Nephron (organoid): ENCODE data around the gene FGF16.
A peak's percentile ranks its signal among the peaks of the same experiment; 100 is the strongest.
"Not testable (repeated sequence)": the region's sequence is repeated elsewhere in the genome, so short reads cannot be mapped to it uniquely, and the experiment has no call there.

ENCODE experiments used
- H3K27ac Mint-ChIP-seq, 3 experiments: 2 replicates each; pipeline ENCODE4 v1.8.0; 2020; ENCODE audit warnings: mixed read lengths in 3 of 3, mild to moderate bottlenecking in 2 of 3, moderate library complexity in 1 of 3
- H3K27me3 Mint-ChIP-seq: 2 replicates; pipeline ENCODE4 v1.8.0; 2021; ENCODE audit warnings: low read depth, mild to moderate bottlenecking, moderate library complexity, mixed read lengths
- H3K36me3 Mint-ChIP-seq: 2 replicates; pipeline ENCODE4 v1.8.0; 2020; ENCODE audit warnings: low read depth, mixed read lengths
- H3K4me1 Mint-ChIP-seq: 2 replicates; pipeline ENCODE4 v1.8.0; 2020; ENCODE audit warnings: mixed read lengths
- H3K4me3 Mint-ChIP-seq, 3 experiments: 2 replicates each; pipeline ENCODE4 v1.8.0; 2020; ENCODE audit warnings: mild to moderate bottlenecking in 3 of 3, mixed read lengths in 3 of 3, moderate library complexity in 2 of 3
- H3K9me3 Mint-ChIP-seq: 2 replicates; pipeline ENCODE4 v1.8.0; 2020; ENCODE audit warnings: mixed read lengths
- TF ChIP-seq, protein P1 (sequence below), 3 experiments: fragments of 200-600 bp; sonication (generic); IDR thresholded peaks; one replicate each; pipeline ENCODE4 v1.5.0; 2021; ENCODE audit warnings: antibody characterized with exemption in 3 of 3; ENCODE audit not compliant: unreplicated experiment in 3 of 3

Gene FGF16

DNA sequence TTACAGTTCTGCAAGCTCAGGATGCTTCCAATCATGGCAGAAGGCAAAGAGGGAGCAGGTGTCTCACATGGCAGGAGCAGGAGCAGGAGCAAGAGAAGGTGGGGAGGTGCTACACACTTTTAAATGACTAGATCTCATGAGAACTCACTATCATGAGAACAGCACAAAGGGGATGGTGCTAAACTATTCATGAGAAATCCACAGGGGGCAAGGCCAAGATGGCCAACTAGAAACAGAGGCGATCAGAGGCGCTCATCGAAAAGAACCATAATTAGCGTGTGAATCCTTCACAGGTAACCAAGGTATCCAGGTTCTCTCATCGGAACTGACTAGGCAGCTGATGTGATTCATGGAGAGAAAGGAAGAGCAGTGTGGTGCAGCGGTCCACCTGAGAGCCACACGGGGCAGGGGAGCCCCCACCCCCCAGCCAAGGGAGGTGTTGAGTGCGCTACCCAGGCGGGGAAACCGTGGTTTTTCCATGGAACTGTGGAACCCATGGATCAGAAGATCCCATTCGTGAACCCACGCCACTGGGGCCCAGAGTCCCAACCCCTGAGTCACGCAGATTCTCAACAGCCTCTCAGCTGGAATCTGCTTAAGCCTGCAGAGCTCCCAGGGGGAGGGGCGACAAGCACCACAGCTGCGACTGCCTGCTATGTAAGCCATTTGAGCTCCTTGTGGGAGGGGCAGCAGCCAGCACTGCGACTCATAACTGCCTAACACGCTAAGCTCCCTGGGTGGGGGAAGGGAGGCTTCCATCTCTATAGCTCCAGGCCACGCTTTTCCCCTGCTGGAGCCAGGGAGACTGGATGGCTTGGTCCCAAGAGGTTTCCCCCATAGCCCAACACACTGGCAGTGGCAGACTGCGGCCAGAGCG lies 46.7 kb downstream of the FGF16 start:
- TF ChIP-seq, protein P1, sequence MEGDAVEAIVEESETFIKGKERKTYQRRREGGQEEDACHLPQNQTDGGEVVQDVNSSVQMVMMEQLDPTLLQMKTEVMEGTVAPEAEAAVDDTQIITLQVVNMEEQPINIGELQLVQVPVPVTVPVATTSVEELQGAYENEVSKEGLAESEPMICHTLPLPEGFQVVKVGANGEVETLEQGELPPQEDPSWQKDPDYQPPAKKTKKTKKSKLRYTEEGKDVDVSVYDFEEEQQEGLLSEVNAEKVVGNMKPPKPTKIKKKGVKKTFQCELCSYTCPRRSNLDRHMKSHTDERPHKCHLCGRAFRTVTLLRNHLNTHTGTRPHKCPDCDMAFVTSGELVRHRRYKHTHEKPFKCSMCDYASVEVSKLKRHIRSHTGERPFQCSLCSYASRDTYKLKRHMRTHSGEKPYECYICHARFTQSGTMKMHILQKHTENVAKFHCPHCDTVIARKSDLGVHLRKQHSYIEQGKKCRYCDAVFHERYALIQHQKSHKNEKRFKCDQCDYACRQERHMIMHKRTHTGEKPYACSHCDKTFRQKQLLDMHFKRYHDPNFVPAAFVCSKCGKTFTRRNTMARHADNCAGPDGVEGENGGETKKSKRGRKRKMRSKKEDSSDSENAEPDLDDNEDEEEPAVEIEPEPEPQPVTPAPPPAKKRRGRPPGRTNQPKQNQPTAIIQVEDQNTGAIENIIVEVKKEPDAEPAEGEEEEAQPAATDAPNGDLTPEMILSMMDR (IDR thresholded peaks at IDR 0.05; ENCODE audit: unreplicated experiment in 3 of 3): no peak
- H3K4me1 Mint-ChIP-seq: no peaks in the 10 kb centered on the region
- H3K27ac Mint-ChIP-seq: peak overlapping the region in 1 of 3 experiments; percentile 11
- peaks cover 26% of the 10 kb centered on the region for H3K9me3 Mint-ChIP-seq
- H3K4me3 Mint-ChIP-seq: peak overlapping the region in 1 of 3 experiments; percentile 15
- H3K27me3 Mint-ChIP-seq: peaks cover 4% of the 10 kb centered on the region
- no peaks in the 10 kb centered on the region for H3K36me3 Mint-ChIP-seq

DNA sequence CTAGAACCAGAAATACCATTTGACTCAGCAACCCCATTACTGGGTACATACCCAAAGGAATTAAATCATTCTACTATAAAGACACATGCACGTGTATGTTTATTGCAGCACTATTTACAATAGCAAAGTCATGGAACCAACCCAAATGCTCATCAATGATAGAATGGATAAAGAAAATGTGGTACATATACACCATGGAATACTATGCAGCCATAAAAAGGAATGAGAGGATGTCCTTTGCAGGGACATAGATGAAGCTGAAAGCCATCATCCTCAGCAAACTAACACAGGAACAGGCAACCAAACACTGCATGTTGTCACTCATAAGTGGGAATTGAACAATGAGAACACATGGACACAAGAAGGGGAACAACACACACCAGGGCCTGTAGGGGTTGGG lies 53.0 kb downstream of the FGF16 start:
- H3K27me3 Mint-ChIP-seq, H3K4me3 Mint-ChIP-seq, H3K27ac Mint-ChIP-seq, H3K4me1 Mint-ChIP-seq, H3K36me3 Mint-ChIP-seq: not testable (repeated sequence)
- peaks cover 16% of the 10 kb centered on the region for H3K9me3 Mint-ChIP-seq

DNA sequence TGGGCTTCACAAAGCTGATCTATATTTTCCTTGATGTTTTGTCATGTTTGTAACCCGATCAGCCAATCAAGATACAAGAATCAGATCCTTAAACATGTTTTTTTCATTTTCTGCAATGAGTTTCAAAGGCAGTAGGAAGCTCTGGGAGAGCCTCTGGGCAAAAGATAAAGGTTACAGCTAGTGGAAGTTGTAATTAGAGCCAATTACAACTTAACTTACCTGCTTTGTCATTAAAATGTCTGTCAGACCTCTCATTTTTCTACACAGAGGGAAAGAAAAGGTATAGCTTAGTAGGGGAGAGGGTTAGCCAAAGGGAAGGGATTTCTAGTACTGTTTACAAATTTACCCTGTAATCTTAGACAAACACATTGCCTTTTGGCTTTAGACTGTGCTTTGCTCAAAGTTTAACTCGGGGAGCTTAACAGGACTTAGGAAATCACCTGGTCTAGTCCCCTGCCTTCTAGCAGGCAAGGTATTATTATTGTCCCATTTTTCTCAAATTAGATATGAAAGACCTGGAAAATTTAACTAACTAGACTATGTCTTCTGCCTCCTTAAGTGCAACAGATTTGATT lies 55.8 kb downstream of the FGF16 start:
- Mint-ChIP-seq H3K27ac (no peak overlapping the region), H3K36me3 (peaks cover 3% of the 10 kb centered on the region), H3K4me3 (no peak overlapping the region), H3K27me3 (no peaks in the 10 kb centered on the region), H3K4me1 (peaks cover 10% of the 10 kb centered on the region), H3K9me3 (peaks cover 10% of the 10 kb centered on the region)
- TF ChIP-seq, protein P1 (IDR thresholded peaks at IDR 0.05; ENCODE audit: unreplicated experiment in 3 of 3): no peak

DNA sequence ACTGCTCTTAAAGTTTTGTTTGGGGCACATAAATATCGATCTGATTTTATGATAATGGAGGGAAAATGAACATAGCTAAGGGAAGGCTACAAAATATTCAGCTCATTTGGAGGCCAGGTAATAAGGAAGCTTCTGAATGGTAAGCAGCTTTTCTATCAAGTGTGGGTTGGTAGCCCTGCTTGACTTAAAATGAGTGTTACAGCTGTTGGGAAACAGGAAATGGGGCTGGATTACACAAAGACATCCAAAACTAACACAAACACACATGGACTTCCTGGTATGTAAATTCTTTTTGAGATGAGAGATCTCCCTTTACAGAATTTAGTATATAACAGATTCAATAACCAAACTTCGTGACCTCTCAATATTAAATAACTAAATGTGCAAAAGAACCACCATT lies 58.0 kb downstream of the FGF16 start:
- peaks cover 10% of the 10 kb centered on the region for H3K4me1 Mint-ChIP-seq
- no peaks in the 10 kb centered on the region for H3K27me3 Mint-ChIP-seq
- H3K4me3 Mint-ChIP-seq: no peak overlapping the region
- peak overlapping the region in 2 of 3 experiments; percentile 43 to 71 for H3K27ac Mint-ChIP-seq
- TF ChIP-seq, protein P1 (IDR thresholded peaks at IDR 0.05; ENCODE audit: unreplicated experiment in 3 of 3): no peak
- peaks cover 17% of the 10 kb centered on the region for H3K36me3 Mint-ChIP-seq
- no peaks in the 10 kb centered on the region for H3K9me3 Mint-ChIP-seq
